ENCODE measurements around the gene FBXL5. TPM values are rescaled to one million over a fixed set of nuclear protein-coding genes. Genes with fewer than 3 reads are reported as not detected.
"Not testable (repeated sequence)": the region's sequence is repeated elsewhere in the genome, so short reads cannot be mapped to it uniquely, and the experiment has no call there.

FBXL5 gene
- total and polyA plus RNA-seq, 2 donors (not counting 1 experiment from before 2014, with no cell fraction given): 52.9 to 131 TPM

DNA sequence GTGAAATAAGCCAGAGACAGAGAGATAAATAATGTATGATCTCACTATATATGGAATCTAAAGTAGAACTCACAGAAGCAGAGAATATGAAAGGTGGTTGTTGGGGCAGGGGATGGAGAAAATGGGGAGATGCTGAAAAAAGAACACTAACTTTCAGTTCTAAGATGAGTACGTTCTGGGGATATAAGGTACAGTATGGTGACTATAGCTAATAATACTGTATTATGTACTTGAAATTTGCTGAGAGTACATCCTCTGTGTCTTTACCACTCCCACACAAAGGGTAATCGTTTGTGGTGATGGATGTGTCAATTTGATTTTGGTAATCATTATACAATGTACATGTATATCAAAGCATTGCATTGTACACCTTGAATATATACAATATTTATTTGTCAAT is 6.6 kb downstream of the FBXL5 start:
- no peaks in the 10 kb centered on the region for H4K20me1 ChIP-seq (ENCODE audit: control insufficient read depth, extremely low read depth, insufficient read depth, low read length)
- H3K4me2 ChIP-seq (ENCODE audit: extremely low read depth, insufficient read depth, low read length): no peak overlapping the region
- H3K4me3 ChIP-seq (replicated peaks in 1 of 4; ENCODE audit: control extremely low read depth in 1 of 4, insufficient read depth in 1 of 4, low read depth in 3 of 4, low read length in 4 of 4): no peak overlapping the region
- no peak overlapping the region for H2AFZ ChIP-seq (ENCODE audit: low read length)
- H3K27ac ChIP-seq (ENCODE audit: insufficient read depth, low read length): no peak overlapping the region
- no peak overlapping the region for H3K9ac ChIP-seq (ENCODE audit: insufficient read depth, low read length)
- no peak for DNase-seq (ENCODE audit: low read depth in 2 of 2)
- H3K27me3 ChIP-seq (ENCODE audit: control insufficient read depth, insufficient read depth, low read length): no peaks in the 10 kb centered on the region
- H3K4me1 ChIP-seq (ENCODE audit: control insufficient read depth, extremely low read depth, insufficient read depth, low read length): peaks cover 2% of the 10 kb centered on the region
- H3K9me3 ChIP-seq (ENCODE audit: control insufficient read depth, insufficient read depth, low read depth, low read length): no peaks in the 10 kb centered on the region
- H3K36me3 ChIP-seq (ENCODE audit: control insufficient read depth, insufficient read depth, low read length): no peaks in the 10 kb centered on the region
- no peak for TF ChIP-seq EZH2 (IDR thresholded peaks at IDR 0.05; ENCODE audit: low read length, missing control alignments)
- TF ChIP-seq, protein P1, sequence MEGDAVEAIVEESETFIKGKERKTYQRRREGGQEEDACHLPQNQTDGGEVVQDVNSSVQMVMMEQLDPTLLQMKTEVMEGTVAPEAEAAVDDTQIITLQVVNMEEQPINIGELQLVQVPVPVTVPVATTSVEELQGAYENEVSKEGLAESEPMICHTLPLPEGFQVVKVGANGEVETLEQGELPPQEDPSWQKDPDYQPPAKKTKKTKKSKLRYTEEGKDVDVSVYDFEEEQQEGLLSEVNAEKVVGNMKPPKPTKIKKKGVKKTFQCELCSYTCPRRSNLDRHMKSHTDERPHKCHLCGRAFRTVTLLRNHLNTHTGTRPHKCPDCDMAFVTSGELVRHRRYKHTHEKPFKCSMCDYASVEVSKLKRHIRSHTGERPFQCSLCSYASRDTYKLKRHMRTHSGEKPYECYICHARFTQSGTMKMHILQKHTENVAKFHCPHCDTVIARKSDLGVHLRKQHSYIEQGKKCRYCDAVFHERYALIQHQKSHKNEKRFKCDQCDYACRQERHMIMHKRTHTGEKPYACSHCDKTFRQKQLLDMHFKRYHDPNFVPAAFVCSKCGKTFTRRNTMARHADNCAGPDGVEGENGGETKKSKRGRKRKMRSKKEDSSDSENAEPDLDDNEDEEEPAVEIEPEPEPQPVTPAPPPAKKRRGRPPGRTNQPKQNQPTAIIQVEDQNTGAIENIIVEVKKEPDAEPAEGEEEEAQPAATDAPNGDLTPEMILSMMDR (conservative IDR thresholded peaks at IDR 0.05 in 1 of 2, IDR thresholded peaks at IDR 0.05 in 1 of 2; ENCODE audit: low read depth in 1 of 2, low read length in 2 of 2): no peak
- peaks cover 95% of the 10 kb centered on the region for H3K79me2 ChIP-seq (ENCODE audit: control insufficient read depth, insufficient read depth, low read length)

- H3K27me3 ChIP-seq (ENCODE audit: control insufficient read depth, insufficient read depth, low read length): no peaks in the 10 kb centered on the region
- H2AFZ ChIP-seq (ENCODE audit: low read length): no peak overlapping the region
- H3K36me3 ChIP-seq (ENCODE audit: control insufficient read depth, insufficient read depth, low read length): peaks cover 11% of the 10 kb centered on the region
- no peak overlapping the region for H3K4me3 ChIP-seq (replicated peaks in 1 of 4; ENCODE audit: control extremely low read depth in 1 of 4, insufficient read depth in 1 of 4, low read depth in 3 of 4, low read length in 4 of 4)
- TF ChIP-seq EZH2 (IDR thresholded peaks at IDR 0.05; ENCODE audit: low read length, missing control alignments): no peak
- TF ChIP-seq, protein P1 (conservative IDR thresholded peaks at IDR 0.05 in 1 of 2, IDR thresholded peaks at IDR 0.05 in 1 of 2; ENCODE audit: low read depth in 1 of 2, low read length in 2 of 2): no peak
- H3K27ac ChIP-seq (ENCODE audit: insufficient read depth, low read length): no peak overlapping the region
- H4K20me1 ChIP-seq (ENCODE audit: control insufficient read depth, extremely low read depth, insufficient read depth, low read length): no peaks in the 10 kb centered on the region
- H3K4me2 ChIP-seq (ENCODE audit: extremely low read depth, insufficient read depth, low read length): no peak overlapping the region
- no peak overlapping the region for H3K9ac ChIP-seq (ENCODE audit: insufficient read depth, low read length)
- no peaks in the 10 kb centered on the region for H3K4me1 ChIP-seq (ENCODE audit: control insufficient read depth, extremely low read depth, insufficient read depth, low read length)
- H3K9me3 ChIP-seq (ENCODE audit: control insufficient read depth, insufficient read depth, low read depth, low read length): no peaks in the 10 kb centered on the region
- peaks cover 18% of the 10 kb centered on the region for H3K79me2 ChIP-seq (ENCODE audit: control insufficient read depth, insufficient read depth, low read length)
- no peak for DNase-seq (ENCODE audit: low read depth in 2 of 2)
Observed at GRCh38 chr4:15638418-15638817, 16.7 kb downstream of the FBXL5 start.

GRCh38 chr4:15636818-15637217 is 18.3 kb downstream of the FBXL5 start:
- H2AFZ ChIP-seq (ENCODE audit: low read length): no peak overlapping the region
- H3K4me1 ChIP-seq (ENCODE audit: control insufficient read depth, extremely low read depth, insufficient read depth, low read length): no peaks in the 10 kb centered on the region
- TF ChIP-seq, protein P1 (conservative IDR thresholded peaks at IDR 0.05 in 1 of 2, IDR thresholded peaks at IDR 0.05 in 1 of 2; ENCODE audit: low read depth in 1 of 2, low read length in 2 of 2): no peak
- no peak overlapping the region for H3K27ac ChIP-seq (ENCODE audit: insufficient read depth, low read length)
- H3K36me3 ChIP-seq (ENCODE audit: control insufficient read depth, insufficient read depth, low read length): peaks cover 11% of the 10 kb centered on the region
- no peaks in the 10 kb centered on the region for H3K9me3 ChIP-seq (ENCODE audit: control insufficient read depth, insufficient read depth, low read depth, low read length)
- no peak for DNase-seq (ENCODE audit: low read depth in 2 of 2)
- H3K79me2 ChIP-seq (ENCODE audit: control insufficient read depth, insufficient read depth, low read length): peaks cover 7% of the 10 kb centered on the region
- H3K27me3 ChIP-seq (ENCODE audit: control insufficient read depth, insufficient read depth, low read length): no peaks in the 10 kb centered on the region
- H3K4me3 ChIP-seq (replicated peaks in 1 of 4; ENCODE audit: control extremely low read depth in 1 of 4, insufficient read depth in 1 of 4, low read depth in 3 of 4, low read length in 4 of 4): no peak overlapping the region
- H4K20me1 ChIP-seq (ENCODE audit: control insufficient read depth, extremely low read depth, insufficient read depth, low read length): no peaks in the 10 kb centered on the region
- no peak overlapping the region for H3K4me2 ChIP-seq (ENCODE audit: extremely low read depth, insufficient read depth, low read length)
- no peak overlapping the region for H3K9ac ChIP-seq (ENCODE audit: insufficient read depth, low read length)

DNA sequence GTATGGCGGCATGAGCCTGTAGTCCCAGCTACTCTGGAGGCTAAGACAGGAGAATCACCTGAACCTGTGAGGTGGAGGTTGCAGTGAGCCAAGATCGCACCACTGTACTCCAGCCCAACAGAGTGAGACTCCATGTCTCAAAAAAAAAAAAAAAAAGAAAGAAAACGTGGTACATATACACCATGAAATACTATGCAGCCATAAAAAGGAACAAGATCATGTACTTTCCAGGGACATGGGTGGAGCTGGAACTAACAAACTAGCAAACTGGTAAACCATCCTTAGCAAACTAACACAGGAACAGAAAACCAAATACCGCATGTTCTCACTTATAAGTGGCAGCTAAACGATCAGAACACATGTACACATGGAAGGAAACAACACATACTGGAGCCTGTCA is 37.8 kb downstream of the FBXL5 start:
- not testable (repeated sequence) for H3K27ac ChIP-seq (ENCODE audit: insufficient read depth, low read length); DNase-seq (ENCODE audit: low read depth in 2 of 2); H3K9ac ChIP-seq (ENCODE audit: insufficient read depth, low read length); H3K4me1 ChIP-seq (ENCODE audit: control insufficient read depth, extremely low read depth, insufficient read depth, low read length); H3K9me3 ChIP-seq (ENCODE audit: control insufficient read depth, insufficient read depth, low read depth, low read length); H3K4me3 ChIP-seq (replicated peaks in 1 of 4; ENCODE audit: control extremely low read depth in 1 of 4, insufficient read depth in 1 of 4, low read depth in 3 of 4, low read length in 4 of 4); H3K36me3 ChIP-seq (ENCODE audit: control insufficient read depth, insufficient read depth, low read length); H4K20me1 ChIP-seq (ENCODE audit: control insufficient read depth, extremely low read depth, insufficient read depth, low read length); H3K4me2 ChIP-seq (ENCODE audit: extremely low read depth, insufficient read depth, low read length); H2AFZ ChIP-seq (ENCODE audit: low read length); H3K27me3 ChIP-seq (ENCODE audit: control insufficient read depth, insufficient read depth, low read length)
- peaks cover 51% of the 10 kb centered on the region for H3K79me2 ChIP-seq (ENCODE audit: control insufficient read depth, insufficient read depth, low read length)

DNA sequence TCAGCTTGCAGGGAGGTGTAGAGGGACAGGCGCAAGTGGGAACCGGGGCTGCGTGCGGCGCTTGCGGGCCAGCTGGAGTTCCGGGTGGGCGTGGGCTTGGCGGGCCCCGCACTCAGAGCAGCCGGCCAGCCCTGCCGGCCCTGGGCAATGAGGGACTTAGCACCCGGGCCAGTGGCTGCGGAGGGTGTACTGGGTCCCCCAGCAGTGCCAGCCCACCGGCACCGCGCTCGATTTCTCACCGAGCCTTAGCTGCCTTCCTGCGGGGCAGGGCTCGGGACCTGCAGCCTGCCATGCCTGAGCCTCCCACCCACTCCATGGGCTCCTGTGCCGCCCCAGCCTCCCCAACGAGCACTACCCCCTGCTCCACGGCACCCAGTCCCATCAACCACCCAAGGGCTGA is 40.3 kb downstream of the FBXL5 start:
- H3K9ac ChIP-seq (ENCODE audit: insufficient read depth, low read length); DNase-seq (ENCODE audit: low read depth in 2 of 2); H3K36me3 ChIP-seq (ENCODE audit: control insufficient read depth, insufficient read depth, low read length); H2AFZ ChIP-seq (ENCODE audit: low read length); H3K4me1 ChIP-seq (ENCODE audit: control insufficient read depth, extremely low read depth, insufficient read depth, low read length); H3K27ac ChIP-seq (ENCODE audit: insufficient read depth, low read length); H3K4me2 ChIP-seq (ENCODE audit: extremely low read depth, insufficient read depth, low read length); H3K4me3 ChIP-seq (replicated peaks in 1 of 4; ENCODE audit: control extremely low read depth in 1 of 4, insufficient read depth in 1 of 4, low read depth in 3 of 4, low read length in 4 of 4); H3K27me3 ChIP-seq (ENCODE audit: control insufficient read depth, insufficient read depth, low read length); H3K9me3 ChIP-seq (ENCODE audit: control insufficient read depth, insufficient read depth, low read depth, low read length); H4K20me1 ChIP-seq (ENCODE audit: control insufficient read depth, extremely low read depth, insufficient read depth, low read length): not testable (repeated sequence)
- H3K79me2 ChIP-seq (ENCODE audit: control insufficient read depth, insufficient read depth, low read length): peaks cover 33% of the 10 kb centered on the region

All from fibroblast of lung (primary cell).